Measurements from ENCODE around the gene ADGRA1.

ADGRA1 gene

GRCh38 chr10:133105686-133106390 is 18.1 kb downstream of the ADGRA1 start:
- Histone ChIP-seq H3K9ac (ENCODE audit: low read length) (no peak overlapping the region), H3K9me3 (ENCODE audit: insufficient read depth, low read length) (peaks cover 11% of the 10 kb centered on the region; the same call in 1 of the 2 replicates), H4K20me1 (ENCODE audit: low read depth, low read length) (no peaks in the 10 kb centered on the region), H3F3A (ENCODE audit: insufficient read depth) (no peaks in the 10 kb centered on the region), H3K27me3 (ENCODE audit: low read length) (no peaks in the 10 kb centered on the region), H3K79me2 (ENCODE audit: insufficient read depth, low read length) (no peaks in the 10 kb centered on the region), H3K4me3 (ENCODE audit: insufficient read depth, low read length, poor library complexity, severe bottlenecking) (no peak overlapping the region), H3K27ac (ENCODE audit: low read depth, low read length) (no peak overlapping the region), H3K4me2 (ENCODE audit: low read depth, low read length, poor library complexity, severe bottlenecking) (no peak overlapping the region), H3K9me2 (replicated peaks; ENCODE audit: insufficient read depth, low read length) (no peaks in the 10 kb centered on the region), H2AFZ (ENCODE audit: low read depth, low read length, severe bottlenecking) (no peak overlapping the region), H3K36me3 (ENCODE audit: low read length) (no peaks in the 10 kb centered on the region)
- no peak for TF ChIP-seq EZH2phosphoT487 (conservative IDR thresholded peaks at IDR 0.05; ENCODE audit: low read length)
- TF ChIP-seq, protein P1, sequence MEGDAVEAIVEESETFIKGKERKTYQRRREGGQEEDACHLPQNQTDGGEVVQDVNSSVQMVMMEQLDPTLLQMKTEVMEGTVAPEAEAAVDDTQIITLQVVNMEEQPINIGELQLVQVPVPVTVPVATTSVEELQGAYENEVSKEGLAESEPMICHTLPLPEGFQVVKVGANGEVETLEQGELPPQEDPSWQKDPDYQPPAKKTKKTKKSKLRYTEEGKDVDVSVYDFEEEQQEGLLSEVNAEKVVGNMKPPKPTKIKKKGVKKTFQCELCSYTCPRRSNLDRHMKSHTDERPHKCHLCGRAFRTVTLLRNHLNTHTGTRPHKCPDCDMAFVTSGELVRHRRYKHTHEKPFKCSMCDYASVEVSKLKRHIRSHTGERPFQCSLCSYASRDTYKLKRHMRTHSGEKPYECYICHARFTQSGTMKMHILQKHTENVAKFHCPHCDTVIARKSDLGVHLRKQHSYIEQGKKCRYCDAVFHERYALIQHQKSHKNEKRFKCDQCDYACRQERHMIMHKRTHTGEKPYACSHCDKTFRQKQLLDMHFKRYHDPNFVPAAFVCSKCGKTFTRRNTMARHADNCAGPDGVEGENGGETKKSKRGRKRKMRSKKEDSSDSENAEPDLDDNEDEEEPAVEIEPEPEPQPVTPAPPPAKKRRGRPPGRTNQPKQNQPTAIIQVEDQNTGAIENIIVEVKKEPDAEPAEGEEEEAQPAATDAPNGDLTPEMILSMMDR (IDR thresholded peaks at IDR 0.05; ENCODE audit: insufficient read depth, low read length, poor library complexity, severe bottlenecking): no peak

DNA sequence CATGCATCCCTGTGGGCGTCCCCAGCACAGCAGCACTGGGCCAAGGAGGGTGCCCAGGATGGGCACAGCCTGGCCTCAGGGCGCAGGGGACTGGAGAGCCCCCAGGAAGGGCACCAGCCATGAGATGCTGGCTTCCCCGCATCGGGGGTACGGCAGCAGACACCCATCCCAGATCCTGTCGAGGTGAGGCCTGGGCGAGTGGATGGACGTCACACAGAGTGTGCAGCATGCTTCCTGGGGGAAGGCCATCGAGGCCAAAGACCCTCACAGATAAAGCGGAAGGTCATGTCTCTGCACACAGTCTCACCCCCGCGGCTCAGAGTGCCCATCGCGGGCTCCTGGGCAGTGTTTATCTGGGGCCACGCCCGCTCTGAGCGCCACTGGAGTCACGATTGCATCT is 18.8 kb downstream of the ADGRA1 start:
- Histone ChIP-seq H3K36me3 (ENCODE audit: low read length) (no peaks in the 10 kb centered on the region), H2AFZ (ENCODE audit: low read depth, low read length, severe bottlenecking) (no peak overlapping the region), H4K20me1 (ENCODE audit: low read depth, low read length) (no peaks in the 10 kb centered on the region), H3F3A (ENCODE audit: insufficient read depth) (no peaks in the 10 kb centered on the region), H3K9ac (ENCODE audit: low read length) (no peak overlapping the region), H3K4me2 (ENCODE audit: low read depth, low read length, poor library complexity, severe bottlenecking) (no peak overlapping the region), H3K4me3 (ENCODE audit: insufficient read depth, low read length, poor library complexity, severe bottlenecking) (no peak overlapping the region), H3K9me3 (ENCODE audit: insufficient read depth, low read length) (peaks cover 11% of the 10 kb centered on the region; the same call in 1 of the 2 replicates), H3K79me2 (ENCODE audit: insufficient read depth, low read length) (no peaks in the 10 kb centered on the region), H3K9me2 (replicated peaks; ENCODE audit: insufficient read depth, low read length) (no peaks in the 10 kb centered on the region), H3K27ac (ENCODE audit: low read depth, low read length) (no peak overlapping the region), H3K27me3 (ENCODE audit: low read length) (no peaks in the 10 kb centered on the region)
- TF ChIP-seq EZH2phosphoT487 (conservative IDR thresholded peaks at IDR 0.05; ENCODE audit: low read length): no peak
- TF ChIP-seq, protein P1 (IDR thresholded peaks at IDR 0.05; ENCODE audit: insufficient read depth, low read length, poor library complexity, severe bottlenecking): no peak

DNA sequence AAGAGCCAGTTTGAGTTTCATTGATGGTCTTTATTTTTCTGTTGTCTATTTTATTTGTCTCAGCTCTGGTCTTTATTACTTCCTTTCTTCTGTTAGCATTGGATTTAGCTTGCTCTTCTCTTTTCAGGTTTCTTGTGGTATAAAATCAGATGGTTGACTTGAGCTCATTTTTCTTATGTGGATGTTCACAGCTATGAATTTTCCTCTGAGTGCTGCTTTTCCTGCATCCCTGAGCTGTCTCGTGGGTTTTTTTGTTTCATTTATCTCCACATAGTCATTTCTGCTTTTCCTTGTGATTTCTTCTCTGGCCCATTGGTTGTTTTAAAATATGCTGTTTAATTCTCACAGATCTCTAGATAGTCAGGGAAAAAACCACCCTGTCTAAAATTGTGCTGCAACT is 19.7 kb downstream of the ADGRA1 start:
- no peak overlapping the region for H2AFZ ChIP-seq (ENCODE audit: low read depth, low read length, severe bottlenecking)
- H3K27ac ChIP-seq (ENCODE audit: low read depth, low read length): no peak overlapping the region
- no peaks in the 10 kb centered on the region for H3K79me2 ChIP-seq (ENCODE audit: insufficient read depth, low read length)
- H3K9me3 ChIP-seq (ENCODE audit: insufficient read depth, low read length): peaks cover 11% of the 10 kb centered on the region; the same call in 1 of the 2 replicates
- no peak overlapping the region for H3K4me2 ChIP-seq (ENCODE audit: low read depth, low read length, poor library complexity, severe bottlenecking)
- TF ChIP-seq EZH2phosphoT487 (conservative IDR thresholded peaks at IDR 0.05; ENCODE audit: low read length): no peak
- TF ChIP-seq, protein P1 (IDR thresholded peaks at IDR 0.05; ENCODE audit: insufficient read depth, low read length, poor library complexity, severe bottlenecking): no peak
- H3K9me2 ChIP-seq (replicated peaks; ENCODE audit: insufficient read depth, low read length): no peaks in the 10 kb centered on the region
- H3K36me3 ChIP-seq (ENCODE audit: low read length): no peaks in the 10 kb centered on the region
- no peak overlapping the region for H3K4me3 ChIP-seq (ENCODE audit: insufficient read depth, low read length, poor library complexity, severe bottlenecking)
- no peaks in the 10 kb centered on the region for H3K27me3 ChIP-seq (ENCODE audit: low read length)
- H4K20me1 ChIP-seq (ENCODE audit: low read depth, low read length): no peaks in the 10 kb centered on the region
- H3F3A ChIP-seq (ENCODE audit: insufficient read depth): no peaks in the 10 kb centered on the region
- H3K9ac ChIP-seq (ENCODE audit: low read length): no peak overlapping the region
